ENCODE results near the gene RPS19.
"Not testable (repeated sequence)": the region's sequence is repeated elsewhere in the genome, so short reads cannot be mapped to it uniquely, and the experiment has no call there.

The RPS19 gene

DNA sequence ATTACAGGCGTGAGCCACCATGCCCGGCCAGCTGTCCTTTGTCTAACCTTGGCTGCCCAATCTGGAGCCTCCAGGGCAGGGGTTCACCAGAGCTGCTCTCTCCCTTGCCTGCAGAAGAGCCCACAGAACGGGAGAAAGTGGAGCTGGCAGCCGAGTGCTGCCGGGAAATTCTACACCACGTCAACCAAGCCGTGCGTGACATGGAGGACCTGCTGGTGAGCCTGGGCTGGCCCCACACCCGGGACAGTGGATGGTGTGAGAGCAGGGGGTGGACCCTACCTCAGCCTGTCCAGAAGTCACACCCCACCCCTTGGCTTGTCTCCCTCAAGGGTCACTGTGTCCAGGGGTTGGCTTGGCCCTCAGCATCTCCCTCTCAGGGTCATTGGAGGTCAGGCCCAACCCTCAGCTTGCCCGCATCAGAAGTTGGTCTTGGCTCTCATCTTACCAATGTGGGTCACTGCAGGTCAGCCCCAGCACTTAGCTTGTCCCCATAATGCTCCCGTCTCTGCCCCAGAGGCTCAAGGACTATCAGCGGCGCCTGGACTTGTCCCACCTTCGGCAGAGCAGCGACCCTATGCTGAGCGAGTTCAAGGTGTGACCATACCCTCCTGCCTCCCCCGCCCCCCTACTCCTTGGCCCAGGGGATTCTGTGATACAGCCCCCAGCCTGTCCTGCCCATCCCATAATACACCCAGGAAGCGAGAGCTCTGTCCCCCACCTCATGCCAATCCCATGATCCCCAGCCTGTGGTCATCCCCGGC, 43.3 kb downstream of the RPS19 start:
- no peak for DNase-seq

DNA sequence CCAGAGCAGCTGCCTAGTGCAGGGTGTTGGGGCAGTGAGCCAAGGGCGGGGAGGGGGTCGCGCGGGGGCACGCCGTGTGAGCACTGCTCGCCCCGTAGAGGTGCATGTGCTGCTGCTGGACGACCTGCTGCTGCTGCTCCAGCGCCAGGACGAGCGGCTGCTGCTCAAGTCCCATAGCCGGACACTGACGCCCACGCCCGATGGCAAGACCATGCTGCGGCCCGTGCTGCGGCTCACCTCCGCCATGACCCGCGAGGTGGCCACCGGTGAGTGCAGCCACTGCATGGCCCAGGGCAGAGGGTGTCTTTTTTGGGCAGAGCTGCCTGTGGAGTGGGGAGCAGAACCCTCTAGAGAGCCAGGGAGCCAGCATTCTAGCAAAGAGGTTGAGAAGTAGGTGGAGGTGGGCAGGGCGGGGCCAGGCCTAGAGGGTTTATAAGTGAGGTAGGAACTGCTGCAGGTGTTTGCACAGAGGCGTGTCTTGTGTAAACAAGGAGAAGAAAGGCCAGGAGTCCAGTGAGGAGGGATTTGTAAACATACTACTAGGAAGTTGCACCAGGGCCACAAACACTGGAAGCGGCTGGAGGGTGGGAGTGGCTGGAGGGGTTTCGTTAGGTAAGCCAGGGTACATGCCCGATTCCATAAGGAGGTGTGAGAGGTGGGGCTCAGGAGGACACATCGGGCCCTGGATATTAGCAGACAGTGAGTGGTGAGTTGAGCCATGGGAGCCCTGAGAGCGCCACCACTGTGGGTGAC, 44.2 kb downstream of the RPS19 start:
- DNase-seq = peak; percentile 41

DNA sequence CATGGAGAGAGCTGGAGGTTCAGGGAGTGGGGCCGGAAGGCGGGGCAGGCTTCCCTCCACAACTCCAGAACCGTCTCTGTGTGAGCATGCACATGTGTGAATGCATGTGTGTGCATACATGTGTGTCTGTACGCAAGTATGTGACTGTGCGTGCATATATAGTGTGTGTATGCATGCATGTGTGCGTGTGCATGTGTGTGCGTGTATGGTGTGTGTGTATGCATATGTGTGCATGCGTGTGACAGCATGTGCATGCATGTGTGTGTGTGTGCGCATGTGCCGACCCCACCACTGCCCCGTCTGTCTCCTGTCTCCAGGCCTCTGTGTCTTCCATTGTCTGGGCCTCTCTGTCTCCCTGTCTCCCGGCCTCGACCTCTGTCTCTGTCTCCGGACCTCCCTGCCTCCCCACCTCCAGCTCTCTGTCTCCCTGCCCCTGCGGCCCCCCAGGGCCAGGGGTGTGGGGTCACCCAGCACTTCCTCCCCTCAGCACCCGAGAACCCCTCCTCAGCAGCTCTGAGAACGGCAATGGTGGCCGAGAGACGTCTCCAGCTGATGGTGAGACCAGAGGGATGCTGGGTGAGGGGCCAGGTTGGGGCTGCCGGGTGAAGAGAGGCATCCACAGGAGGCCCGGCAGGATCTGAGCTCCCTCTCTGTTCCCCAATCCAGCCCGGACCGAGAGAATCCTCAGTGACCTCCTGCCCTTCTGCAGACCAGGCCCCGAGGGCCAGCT, 45.4 kb downstream of the RPS19 start:
- no peak for DNase-seq

DNA sequence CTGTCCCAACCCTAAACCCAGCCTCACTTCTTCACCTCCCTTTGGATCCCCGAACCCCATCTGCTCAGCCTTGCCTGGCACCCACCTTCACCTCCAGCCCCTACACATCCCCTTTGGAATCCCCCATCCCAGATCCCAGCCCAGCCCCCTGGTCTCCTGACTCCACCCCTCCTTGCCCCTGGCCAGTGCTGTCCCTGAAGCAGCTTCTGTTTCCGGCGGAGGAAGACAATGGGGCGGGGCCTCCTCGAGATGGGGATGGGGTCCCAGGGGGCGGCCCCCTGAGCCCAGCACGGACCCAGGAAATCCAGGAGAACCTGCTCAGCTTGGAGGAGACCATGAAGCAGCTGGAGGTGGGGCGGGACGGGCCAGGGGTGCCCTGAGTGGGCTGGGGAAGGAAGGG, 46.2 kb downstream of the RPS19 start:
- no peak for DNase-seq

DNA sequence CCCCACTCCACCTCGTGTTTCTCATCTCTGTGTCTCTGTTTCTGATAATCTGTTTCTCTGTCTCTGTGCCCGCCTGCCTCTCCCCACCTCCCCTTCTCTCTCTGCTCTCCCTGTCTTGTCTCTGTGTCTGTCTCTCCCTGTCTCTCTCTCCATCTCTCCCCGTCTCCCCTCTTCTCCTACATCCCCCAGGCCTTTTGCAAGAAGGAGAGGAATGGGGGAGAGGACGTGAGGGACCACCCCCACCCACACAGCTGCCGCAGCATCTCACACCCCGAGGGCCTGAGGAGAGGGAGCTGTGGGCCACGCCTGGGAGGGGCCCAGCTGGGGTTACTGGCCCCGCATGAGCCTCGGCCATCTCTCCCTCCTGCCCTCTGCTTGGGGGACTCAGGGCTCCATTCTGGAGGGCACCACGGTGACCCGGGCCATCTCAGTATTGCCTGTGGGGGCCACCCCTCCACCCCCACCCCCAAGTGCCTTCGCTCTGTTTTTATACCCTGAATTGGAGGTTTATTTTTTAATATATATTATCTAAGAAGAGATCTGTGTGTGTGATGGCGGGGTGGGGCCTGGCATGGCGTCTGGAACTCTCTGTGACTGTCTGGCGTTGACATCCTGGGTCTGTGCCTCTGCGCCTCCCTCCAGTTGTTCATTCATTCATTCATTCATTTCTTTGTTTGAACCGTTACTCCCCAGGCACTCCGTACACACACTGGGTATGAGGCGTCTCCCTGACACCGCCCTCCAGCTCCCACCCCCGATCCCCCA, 47.0 kb downstream of the RPS19 start:
- no peak for DNase-seq

DNA sequence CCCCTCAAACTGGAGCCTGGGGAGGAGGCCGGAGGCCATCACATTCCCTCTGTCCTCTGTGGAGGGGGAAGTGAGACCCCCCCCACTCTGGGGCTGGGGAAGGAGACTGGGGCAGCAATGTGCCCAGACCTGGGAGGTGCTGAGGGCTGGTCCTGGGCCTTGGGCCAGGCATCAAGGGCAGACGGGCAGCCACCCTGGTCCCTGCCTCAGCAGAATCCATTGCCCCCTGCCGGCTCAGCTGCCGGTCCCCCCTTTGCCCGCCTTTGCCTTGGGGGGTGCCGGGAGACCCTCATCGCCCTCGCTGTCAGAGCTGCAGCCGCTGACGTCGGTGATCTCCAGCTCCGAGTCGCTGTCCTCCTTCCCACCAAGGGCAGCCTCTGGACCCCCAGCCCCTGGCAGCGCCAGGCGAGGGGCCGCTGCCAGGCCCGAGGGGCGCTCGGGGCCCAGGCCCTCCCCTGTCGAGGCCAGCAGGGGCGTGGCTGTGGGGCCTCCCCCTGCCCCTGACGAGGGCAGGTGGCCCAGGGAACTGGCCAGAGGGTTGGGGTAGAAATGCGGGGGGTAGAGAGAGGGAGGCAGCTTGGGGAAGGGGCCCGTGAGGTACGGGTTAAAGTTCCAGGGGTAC, 48.0 kb downstream of the RPS19 start:
- DNase-seq = no peak

DNA sequence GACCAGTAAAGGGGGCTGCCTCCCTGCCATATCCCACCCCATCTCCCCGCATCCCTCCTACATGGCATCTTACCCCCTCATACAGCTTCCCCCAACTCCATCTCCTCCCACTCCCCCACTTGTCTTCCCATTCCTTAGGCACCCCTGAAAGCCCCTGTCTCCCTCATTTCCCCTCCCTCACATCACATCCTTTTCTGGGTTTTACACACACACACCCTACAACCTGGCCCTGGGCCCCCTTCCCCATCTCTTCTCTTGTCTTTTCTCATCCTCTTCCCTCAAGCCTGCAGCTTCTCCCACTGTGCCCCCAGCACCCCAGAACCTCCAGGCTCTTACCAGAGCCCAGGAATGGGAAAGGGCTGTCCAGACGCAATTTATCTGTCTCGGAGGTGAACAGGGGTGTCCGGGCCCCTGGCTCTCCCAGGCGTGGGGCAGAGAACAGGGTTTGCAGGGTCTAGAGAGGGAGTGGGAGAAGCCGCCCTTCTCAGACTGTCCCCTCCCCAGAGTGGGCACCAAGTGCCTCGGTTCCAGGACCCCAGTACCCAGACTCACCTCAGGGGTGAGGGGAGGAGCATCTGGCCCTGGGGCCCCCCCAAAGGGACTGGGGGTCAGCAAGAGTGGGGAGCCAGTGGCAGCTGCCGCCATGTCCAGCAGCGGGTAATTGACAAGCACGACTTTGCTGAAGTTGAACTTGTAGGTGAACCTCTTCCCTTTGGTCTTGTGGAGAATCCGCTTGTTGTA, 48.8 kb downstream of the RPS19 start:
- no peak for DNase-seq

DNA sequence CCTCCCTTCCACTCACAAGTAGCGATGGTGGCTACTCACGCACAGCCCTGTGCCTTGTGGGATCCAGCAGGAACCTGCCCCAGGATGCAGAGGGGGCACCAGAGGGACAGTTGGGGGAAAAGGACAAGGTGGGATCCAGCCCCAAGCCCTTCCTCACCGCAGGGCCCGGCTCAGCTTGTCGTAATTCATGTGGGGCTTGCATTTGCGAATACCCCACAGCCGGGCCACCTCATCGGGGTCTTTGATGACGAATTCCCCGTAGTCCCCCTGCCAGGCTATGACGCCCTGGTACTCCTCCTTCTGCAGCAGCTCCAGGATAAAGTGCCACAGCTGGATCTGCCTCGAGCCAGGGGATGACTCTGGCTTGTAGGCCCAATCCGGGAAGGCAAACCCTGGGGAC, 49.7 kb downstream of the RPS19 start:
- no peak for DNase-seq

DNA sequence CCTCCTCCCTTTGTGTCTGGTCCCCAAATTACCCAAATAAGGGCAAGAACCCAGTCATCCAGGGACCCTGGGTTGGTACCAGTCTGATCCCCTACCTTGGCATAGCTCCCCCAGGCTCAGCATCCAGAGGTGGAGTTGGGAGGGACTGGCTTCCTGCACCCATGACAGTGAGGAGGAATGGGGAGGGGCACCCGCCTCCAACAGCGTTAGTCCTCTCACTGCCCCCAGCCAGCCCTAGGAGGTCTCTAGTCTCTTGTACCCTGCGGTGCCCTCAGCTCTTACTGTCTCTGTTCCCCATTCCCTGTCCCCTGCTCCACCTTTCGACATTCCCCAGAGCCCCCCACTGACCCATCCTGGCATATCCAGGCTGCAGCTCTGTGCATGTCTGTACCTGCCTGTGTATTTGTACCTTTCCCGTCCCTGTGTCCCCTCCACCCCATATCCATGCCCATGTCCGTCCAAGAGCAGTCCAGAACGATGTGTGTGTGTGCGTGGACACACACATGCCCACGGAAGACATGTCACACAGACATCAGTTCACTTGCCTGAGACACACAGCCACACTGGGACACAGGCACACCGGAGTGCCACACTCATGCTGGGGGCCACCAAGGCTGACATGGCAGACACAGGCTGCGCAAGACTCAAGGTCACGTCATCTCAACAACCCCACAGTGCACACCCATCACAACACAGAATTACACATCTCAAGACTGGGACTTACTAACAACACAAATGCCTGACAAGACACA, 50.4 kb downstream of the RPS19 start:
- no peak for DNase-seq

DNA sequence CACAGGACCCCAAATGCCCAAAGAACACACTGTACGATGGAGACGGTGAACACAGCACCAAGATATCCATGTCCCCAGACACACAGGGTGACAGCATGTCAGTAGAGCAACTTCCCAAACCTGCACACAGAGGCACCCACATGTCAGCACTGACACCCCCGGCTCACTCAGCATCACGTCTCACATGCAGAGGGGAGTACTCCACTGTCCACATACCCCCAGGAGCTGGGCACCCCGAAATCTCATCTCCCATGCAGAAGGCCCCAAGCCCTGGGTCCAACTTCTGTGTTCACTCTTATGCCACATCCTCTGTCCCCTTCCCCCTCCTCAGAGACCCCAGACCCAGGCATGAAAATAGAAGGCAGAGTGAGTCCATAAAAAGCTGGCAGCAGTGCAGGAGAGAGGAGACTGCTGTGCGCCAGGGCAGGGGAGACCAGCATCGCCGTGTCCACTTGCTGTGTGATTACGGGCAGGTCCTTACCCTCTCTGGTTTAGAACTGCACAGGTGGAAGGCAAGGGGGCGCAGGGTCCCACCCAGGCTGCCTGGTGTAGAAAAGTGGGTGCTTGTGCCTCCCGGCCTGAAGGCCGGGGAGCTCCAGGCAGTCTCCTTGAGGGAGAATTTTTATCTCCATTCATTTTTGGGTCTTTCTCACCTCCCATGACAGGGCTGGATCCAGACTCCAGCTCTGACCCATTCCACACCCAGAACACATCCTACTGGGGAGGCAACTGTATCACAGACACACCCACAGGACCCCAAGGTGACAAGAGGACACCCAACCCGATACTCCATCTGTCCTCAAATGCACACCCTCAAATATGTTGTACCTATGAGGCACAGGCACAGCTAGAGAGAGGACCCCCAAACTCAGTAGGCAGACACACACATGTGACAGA, 51.2 kb downstream of the RPS19 start:
- no peak for DNase-seq

DNA sequence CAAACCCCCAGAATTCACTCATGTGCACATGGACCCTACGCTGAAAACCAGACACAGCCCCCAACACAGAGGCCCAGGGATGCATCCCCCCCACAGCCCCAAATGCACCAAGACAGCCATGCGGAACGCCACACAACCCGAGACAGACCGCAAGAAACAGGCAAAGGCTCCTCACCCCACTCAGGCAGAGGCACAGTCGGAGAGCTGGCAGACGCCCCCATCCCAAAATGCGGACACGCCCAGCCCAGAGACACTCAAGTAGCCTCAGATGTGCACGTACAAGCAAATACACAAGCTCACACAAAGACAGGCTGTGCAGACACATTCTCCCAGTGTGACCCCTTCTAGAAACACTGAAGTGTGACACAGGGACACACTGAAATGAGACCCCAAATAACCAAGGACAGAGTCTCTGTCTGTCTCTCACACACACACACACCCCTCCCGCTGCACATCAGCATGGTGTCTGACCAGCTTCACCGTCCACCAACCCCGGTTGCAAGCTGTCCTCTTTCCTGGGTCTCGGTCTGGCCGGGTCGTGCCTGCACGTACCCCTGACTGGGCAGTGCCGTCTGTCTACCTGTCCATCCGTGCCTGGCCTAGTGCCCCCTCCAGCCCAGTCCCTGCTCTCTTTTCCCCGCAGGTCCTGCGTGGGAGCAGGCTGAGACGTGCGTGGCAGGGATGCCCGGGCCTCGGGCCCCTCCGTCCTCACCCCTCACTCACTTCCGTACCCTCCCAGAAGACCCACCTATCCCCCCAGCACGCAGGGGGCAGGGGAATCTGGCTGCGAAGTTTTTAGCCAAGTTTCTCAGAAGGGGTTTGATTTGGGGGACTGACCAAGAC, 52.1 kb downstream of the RPS19 start:
- DNase-seq = no peak

DNA sequence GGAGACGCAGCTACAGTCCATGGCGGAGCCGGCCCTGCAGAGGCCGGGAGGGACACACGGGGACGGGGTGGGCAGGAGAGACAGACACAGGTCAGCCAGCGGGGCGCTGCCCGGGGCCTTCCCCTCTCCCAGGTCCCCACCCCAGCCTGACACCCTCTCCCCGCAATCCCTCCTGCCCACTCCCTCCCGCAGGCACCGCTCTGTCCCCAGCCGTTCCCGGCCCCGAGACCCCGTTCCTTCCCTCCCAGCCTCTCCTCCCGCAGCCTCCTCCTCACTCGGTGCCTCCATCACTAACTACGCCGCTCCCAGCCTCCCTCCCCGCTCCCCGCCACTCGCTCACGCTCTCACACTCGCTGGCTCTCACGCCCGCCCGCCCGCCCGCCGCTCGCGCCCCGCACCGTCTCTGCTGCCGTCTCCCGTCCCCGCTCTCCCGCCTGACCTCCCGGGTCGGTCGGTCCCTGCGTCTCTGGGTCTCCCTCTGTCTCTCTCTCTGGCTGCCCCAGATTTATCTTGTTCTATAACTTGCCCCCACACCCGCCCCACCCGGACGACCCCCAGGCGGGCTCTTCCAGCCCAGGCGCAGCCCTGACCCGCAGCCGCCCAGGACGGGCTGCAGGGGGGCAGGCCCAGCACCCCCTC, 53.0 kb downstream of the RPS19 start:
- DNase-seq = no peak

DNA sequence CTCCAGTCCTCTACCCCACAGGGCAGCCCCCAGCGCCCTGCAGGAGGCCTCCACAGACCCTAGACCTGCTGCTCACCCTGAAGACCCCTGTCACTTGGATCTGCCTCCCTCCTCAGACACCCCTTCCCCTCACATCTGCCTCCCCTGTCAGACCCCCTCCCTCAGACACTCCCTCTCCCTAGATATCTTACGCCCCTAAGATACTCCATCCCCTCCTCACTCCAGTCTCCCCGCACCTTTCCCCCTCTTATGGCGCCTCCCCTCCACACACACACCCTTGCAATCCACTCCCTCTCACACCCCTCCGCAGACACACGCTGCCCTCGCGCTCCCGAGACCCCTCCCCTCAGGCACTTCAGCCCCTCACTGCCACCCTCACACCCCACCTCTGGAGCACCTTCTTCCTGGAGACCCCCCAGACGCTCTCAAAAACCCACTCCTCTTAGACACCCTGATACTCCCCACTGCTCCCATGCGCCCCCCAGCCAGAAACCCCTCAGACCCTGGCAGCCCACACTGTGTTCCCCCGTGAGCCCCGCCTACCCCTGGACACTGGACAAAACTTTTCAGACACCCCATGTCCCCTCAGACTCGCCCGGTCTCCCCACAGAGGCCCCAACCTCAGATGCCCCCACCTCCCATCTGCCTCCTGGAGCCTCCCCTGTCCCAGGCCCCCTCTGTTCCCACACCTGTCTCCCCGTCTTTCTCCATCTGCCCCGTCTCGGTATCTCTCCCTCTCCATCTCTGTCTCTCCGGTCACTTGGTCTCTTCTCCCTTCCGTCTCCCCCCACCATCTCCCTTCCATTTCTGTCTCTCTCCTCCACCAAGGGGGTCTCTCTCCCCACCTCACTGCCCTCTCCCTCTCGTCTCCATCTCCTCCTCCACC, 53.7 kb downstream of the RPS19 start:
- no peak for DNase-seq

DNA sequence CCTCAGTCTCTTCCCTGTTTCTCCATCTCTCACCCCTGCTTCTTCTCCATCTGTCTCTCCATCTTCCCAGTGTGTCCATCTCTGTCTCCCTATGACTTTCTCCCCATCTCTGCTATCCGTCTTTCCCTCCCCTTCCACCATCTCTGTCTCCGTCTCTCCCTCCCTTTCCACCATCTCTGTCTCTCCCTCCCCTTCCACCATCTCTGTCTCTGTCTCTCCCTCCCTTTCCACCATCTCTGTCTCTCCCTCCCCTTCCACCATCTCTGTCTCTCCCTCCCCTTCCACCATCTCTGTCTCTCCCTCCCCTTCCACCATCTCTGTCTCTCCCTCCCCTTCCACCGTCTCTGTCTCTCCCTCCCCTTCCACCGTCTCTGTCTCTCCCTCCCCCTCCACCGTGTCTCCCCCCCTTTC, 54.4 kb downstream of the RPS19 start:
- not testable (repeated sequence) for DNase-seq

DNA sequence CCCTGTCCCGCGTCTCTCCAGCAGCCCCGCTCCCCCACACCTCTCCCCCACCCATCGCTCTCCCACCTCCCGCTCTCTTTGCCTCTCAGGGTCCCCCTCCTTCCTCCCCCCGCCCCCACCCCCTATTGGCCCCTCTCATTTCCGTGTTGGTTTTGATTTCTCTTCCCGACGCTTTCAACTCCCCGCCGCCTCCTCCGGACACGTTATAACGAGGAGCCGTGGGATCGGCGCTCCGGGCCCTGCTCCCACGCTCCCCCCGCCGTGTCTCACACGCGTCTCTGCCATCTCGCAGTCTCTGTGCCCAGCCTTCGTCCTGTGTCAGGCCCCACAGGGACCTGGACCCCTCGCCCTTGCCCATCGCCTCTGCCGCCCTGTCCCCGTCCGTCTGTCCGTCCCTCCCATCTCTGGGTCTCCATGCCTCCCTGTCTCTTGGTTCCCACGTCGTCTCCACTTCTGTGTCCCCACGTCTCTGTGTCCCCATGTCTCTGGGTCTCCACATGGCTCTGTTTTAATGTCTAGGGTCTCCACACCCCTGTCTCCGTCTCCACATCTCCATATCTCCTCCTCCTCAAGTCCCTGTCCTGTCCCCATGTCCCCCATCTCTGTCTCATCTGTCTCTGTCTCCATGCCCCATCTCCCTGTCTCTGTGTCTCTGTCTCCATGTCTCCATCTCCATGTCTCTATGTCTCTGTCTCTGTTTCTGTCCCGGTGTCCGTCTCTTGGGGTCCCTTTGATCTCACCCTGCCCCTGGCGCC, 55.1 kb downstream of the RPS19 start:
- DNase-seq = no peak

DNA sequence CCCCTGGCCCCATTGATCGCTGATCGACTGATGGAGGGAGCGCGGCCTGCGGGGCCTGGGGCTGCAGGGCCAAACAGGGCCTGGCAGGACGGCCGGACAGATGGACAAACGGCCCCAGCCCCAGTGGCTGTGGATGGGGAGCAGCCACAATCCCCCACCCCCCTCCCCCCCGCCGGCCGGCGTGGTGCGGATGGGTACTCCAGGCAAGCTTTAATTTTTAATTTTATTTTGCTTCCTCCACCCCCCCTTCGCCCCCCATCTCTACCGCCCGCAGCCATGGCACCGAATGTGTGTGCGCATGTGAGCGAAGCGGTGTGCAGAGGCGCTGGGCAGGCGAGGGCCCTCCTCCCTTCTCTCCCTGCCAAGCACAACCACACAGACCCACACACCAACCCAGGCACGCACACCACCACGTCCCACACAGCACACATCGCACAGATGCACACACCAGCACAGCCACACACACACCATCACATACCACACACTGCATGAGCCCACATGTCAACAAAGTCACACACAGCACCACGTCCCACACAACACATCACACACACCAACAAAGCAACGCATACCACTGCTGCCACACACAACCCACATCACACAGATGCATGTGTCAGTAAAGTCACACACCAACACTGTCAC, 55.8 kb downstream of the RPS19 start:
- DNase-seq = no peak

Data from NCI-H1436 (cell line).